WTC11 (cell line): Measurements from ENCODE around the gene UBE2D2. TPM values are rescaled to one million over a fixed set of nuclear protein-coding genes. Genes with fewer than 3 reads are reported as not detected.

Experiments used
- ATAC-seq: fragments of 200-7000 bp; cut with Tn5 transposase; 2 replicates; pipeline ENCODE4 v1.10.0; 2021; ENCODE audit warnings: mild to moderate bottlenecking, moderate library complexity
- CTCF ChIA-PET: fragments of 300-600 bp; sonication (Branson Sonifier 250); formaldehyde crosslinking; loops from one replicate; lab custom pipeline; 2021; ENCODE audit warnings: antibody characterized with exemption; lab: Charles Lee
- POLR2A ChIA-PET: fragments of 350-600 bp; sonication (Branson Sonifier 250); formaldehyde crosslinking; loops from one replicate; lab custom pipeline; 2021; ENCODE audit warnings: antibody characterized with exemption; lab: Charles Lee
- DNase-seq: peaks from one replicate; pipeline ENCODE4 v3.0.0; 2021; ENCODE audit warnings: low spot score
- H3K27ac Mint-ChIP-seq: 2 replicates; pipeline ENCODE4 v1.8.0; 2021; ENCODE audit warnings: mixed read lengths
- H3K27me3 Mint-ChIP-seq: 2 replicates; pipeline ENCODE4 v1.8.0; 2021; ENCODE audit warnings: low read depth, mild to moderate bottlenecking, moderate library complexity, mixed read lengths
- H3K36me3 Mint-ChIP-seq: 2 replicates; pipeline ENCODE4 v1.8.0; 2021; ENCODE audit warnings: mixed read lengths
- H3K4me1 Mint-ChIP-seq: 2 replicates; pipeline ENCODE4 v1.8.0; 2022; ENCODE audit warnings: mixed read lengths
- H3K4me3 Mint-ChIP-seq: 2 replicates; pipeline ENCODE4 v1.8.0; 2021; ENCODE audit warnings: mild to moderate bottlenecking, moderate library complexity, mixed read lengths
- H3K9me3 Mint-ChIP-seq: 2 replicates; pipeline ENCODE4 v1.8.0; 2021; ENCODE audit warnings: mixed read lengths
- CREB1 ChIP-seq: sonication (generic); formaldehyde crosslinking; IDR thresholded peaks from 2 replicates; pipeline ENCODE4 v1.8.0; 2023; ENCODE audit warnings: mild to moderate bottlenecking, missing genetic modification reagents
- FOXJ3 ChIP-seq: sonication (generic); formaldehyde crosslinking; IDR thresholded peaks from 2 replicates; pipeline ENCODE4 v1.9.0; 2021; ENCODE audit warnings: missing genetic modification reagents, mild to moderate bottlenecking, borderline replicate concordance
- FOXK1 ChIP-seq: sonication (generic); formaldehyde crosslinking; IDR thresholded peaks from 2 replicates; pipeline ENCODE4 v1.8.0; 2022; ENCODE audit warnings: mild to moderate bottlenecking, moderate library complexity, missing genetic modification reagents
- GRHL2 ChIP-seq: fragments of 250-450 bp; sonication (Bioruptor Pico); IDR thresholded peaks from 2 replicates; pipeline ENCODE4 v1.8.0; 2022; ENCODE audit warnings: mild to moderate bottlenecking, moderate library complexity; ENCODE audit not compliant: insufficient replicate concordance, severe bottlenecking
- MYBL2 ChIP-seq: sonication (generic); formaldehyde crosslinking; IDR thresholded peaks from 2 replicates; pipeline ENCODE4 v1.8.1; 2023; ENCODE audit warnings: mild to moderate bottlenecking, moderate library complexity, missing genetic modification reagents
- NFATC4 ChIP-seq: fragments of 250-450 bp; sonication (Bioruptor Pico); IDR thresholded peaks from 2 replicates; pipeline ENCODE4 v1.9.0; 2021; ENCODE audit warnings: mild to moderate bottlenecking
- NFE2L1 ChIP-seq: sonication (generic); formaldehyde crosslinking; IDR thresholded peaks from 2 replicates; pipeline ENCODE4 v1.8.1; 2023; ENCODE audit warnings: missing genetic modification reagents
- NR2C2 ChIP-seq: sonication (generic); formaldehyde crosslinking; IDR thresholded peaks from 2 replicates; pipeline ENCODE4 v1.8.0; 2022; ENCODE audit warnings: mild to moderate bottlenecking, missing genetic modification reagents
- PRRX2 ChIP-seq: fragments of 250-450 bp; sonication (Bioruptor Pico); IDR thresholded peaks from 2 replicates; pipeline ENCODE4 v1.8.0; 2021; ENCODE audit warnings: mild to moderate bottlenecking
- SOX15 ChIP-seq: fragments of 250-450 bp; sonication (Bioruptor Pico); IDR thresholded peaks from 2 replicates; pipeline ENCODE4 v1.9.0; 2021; ENCODE audit warnings: mild to moderate bottlenecking
- SP1 ChIP-seq: sonication (generic); formaldehyde crosslinking; conservative IDR thresholded peaks from 2 replicates; pipeline ENCODE4 v1.8.1; 2022; ENCODE audit warnings: missing genetic modification reagents
- TCF7 ChIP-seq: sonication (generic); formaldehyde crosslinking; IDR thresholded peaks from 2 replicates; pipeline ENCODE4 v1.8.0; 2022; ENCODE audit warnings: mild to moderate bottlenecking, low read depth, missing genetic modification reagents, moderate library complexity
- ZNF121 ChIP-seq: sonication (generic); formaldehyde crosslinking; IDR thresholded peaks from 2 replicates; pipeline ENCODE4 v1.8.0; 2023; ENCODE audit warnings: missing genetic modification reagents
- ZNF219 ChIP-seq: sonication (generic); formaldehyde crosslinking; IDR thresholded peaks from 2 replicates; pipeline ENCODE4 v1.8.0; 2023; ENCODE audit warnings: missing genetic modification reagents, mild to moderate bottlenecking, borderline replicate concordance
- ZNF317 ChIP-seq: sonication (generic); formaldehyde crosslinking; IDR thresholded peaks from 2 replicates; pipeline ENCODE4 v1.8.1; 2023; ENCODE audit warnings: low read depth, mild to moderate bottlenecking, moderate library complexity, missing genetic modification reagents, borderline replicate concordance
- ZNF396 ChIP-seq: fragments of 250-450 bp; sonication (Bioruptor Pico); IDR thresholded peaks from 2 replicates; pipeline ENCODE4 v1.8.0; 2021; ENCODE audit warnings: mild to moderate bottlenecking, moderate library complexity, borderline replicate concordance
- ZNF423 ChIP-seq: fragments of 250-450 bp; sonication (Bioruptor Pico); IDR thresholded peaks from 2 replicates; pipeline ENCODE4 v2.1.2; 2022; ENCODE audit warnings: mild to moderate bottlenecking, moderate library complexity
- total RNA-seq: library from RNA; stranded (reverse); gene quantifications from 3 replicates; pipeline ENCODE4 v1.2.3, GENCODE V29; 2021
- TF ChIP-seq, protein P1 (sequence below): sonication (generic); formaldehyde crosslinking; IDR thresholded peaks from 2 replicates; pipeline ENCODE4 v1.8.1; 2022; ENCODE audit warnings: low read depth, missing genetic modification reagents, borderline replicate concordance
- TF ChIP-seq, protein P2 (sequence below): sonication (generic); formaldehyde crosslinking; IDR thresholded peaks from 2 replicates; pipeline ENCODE4 v1.8.1; 2023; ENCODE audit warnings: mild to moderate bottlenecking, missing genetic modification reagents, borderline replicate concordance
- TF ChIP-seq, protein P3 (sequence below): fragments of 250-450 bp; sonication (Bioruptor Pico); conservative IDR thresholded peaks from 2 replicates; pipeline ENCODE4 v1.9.0; 2021; ENCODE audit warnings: mild to moderate bottlenecking
- TF ChIP-seq, protein P4 (sequence below): fragments of 200-600 bp; IDR thresholded peaks from 2 replicates; pipeline ENCODE4 v1.8.0; 2022; ENCODE audit warnings: antibody characterized with exemption
- TF ChIP-seq, protein P5 (sequence below): sonication (generic); formaldehyde crosslinking; IDR thresholded peaks from 2 replicates; pipeline ENCODE4 v1.8.0; 2022; ENCODE audit warnings: mild to moderate bottlenecking, missing genetic modification reagents
- TF ChIP-seq, protein P6 (sequence below): sonication (generic); formaldehyde crosslinking; IDR thresholded peaks from 2 replicates; pipeline ENCODE4 v1.8.1; 2023; ENCODE audit warnings: mild to moderate bottlenecking, missing genetic modification reagents, moderate library complexity
- TF ChIP-seq, protein P7 (sequence below): sonication (generic); formaldehyde crosslinking; IDR thresholded peaks from 2 replicates; pipeline ENCODE4 v1.8.1; 2022; ENCODE audit warnings: missing genetic modification reagents, borderline replicate concordance

Gene UBE2D2
- total RNA-seq, 1 experiment from 2014 or later: 183 TPM

DNA sequence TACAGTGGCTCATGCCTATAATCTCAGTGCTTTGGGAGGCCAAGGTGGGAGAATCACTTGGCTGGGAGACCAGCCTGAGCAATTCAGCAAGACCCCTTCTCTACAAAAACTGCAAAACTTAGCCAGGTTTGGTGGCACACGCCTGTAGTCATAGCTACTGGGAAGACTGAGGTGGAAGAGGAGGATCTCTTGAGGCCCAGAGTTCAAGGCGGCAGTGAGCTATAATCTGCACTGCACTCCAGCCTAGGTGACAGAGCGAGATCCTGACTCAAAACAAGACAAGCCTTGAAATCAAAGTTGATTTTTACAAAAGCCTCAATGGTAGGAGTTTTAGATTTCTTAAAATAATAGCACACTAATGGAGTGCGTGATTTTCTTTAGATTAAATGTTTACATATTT lies 14.6 kb downstream of the UBE2D2 start (continued):
- TF ChIP-seq, protein P1, sequence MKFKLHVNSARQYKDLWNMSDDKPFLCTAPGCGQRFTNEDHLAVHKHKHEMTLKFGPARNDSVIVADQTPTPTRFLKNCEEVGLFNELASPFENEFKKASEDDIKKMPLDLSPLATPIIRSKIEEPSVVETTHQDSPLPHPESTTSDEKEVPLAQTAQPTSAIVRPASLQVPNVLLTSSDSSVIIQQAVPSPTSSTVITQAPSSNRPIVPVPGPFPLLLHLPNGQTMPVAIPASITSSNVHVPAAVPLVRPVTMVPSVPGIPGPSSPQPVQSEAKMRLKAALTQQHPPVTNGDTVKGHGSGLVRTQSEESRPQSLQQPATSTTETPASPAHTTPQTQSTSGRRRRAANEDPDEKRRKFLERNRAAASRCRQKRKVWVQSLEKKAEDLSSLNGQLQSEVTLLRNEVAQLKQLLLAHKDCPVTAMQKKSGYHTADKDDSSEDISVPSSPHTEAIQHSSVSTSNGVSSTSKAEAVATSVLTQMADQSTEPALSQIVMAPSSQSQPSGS: no peak
- TF ChIP-seq MYBL2 (CRISPR knock-in tag) (no peak), NR2C2 (CRISPR knock-in tag) (no peak), TCF7 (CRISPR knock-in tag) (no peak), ZNF317 (CRISPR knock-in tag) (no peak)
- TF ChIP-seq, all 79 proteins: peak for 0

DNA sequence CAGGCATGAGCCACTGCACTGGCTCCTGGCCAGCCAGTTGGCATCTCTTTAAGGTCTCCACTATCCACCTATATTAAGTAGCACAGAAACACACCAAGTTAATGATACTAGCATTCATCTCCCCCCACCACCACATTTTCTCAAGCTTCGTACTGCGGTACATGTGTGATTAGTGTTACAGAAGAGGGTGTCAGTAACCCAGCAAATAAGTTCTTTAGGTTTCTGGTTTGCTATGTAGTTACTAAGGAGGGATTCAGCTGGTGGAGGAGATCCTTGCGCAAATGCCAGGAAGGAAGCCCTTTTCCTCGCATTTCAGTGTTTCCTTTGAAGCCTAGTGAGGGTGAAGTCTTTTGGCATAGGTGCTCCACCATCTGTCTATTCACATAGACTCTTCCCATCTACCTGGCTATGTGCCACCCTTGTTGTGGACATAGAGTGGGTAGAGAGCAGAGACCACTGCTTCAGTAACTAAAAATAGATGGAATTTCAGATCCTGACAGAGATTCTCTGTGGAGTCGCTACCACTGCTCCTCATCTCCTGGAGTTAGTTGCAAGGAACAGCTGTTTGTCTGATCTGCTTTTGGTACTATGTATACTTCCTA lies 16.7 kb downstream of the UBE2D2 start:
- no peak for ATAC-seq
- Mint-ChIP-seq H3K4me1 (peaks cover 32% of the 10 kb centered on the region), H3K36me3 (peaks cover 3% of the 10 kb centered on the region), H3K27me3 (no peaks in the 10 kb centered on the region), H3K9me3 (no peaks in the 10 kb centered on the region), H3K27ac (peak overlapping the region; percentile 60), H3K4me3 (no peak overlapping the region)
- TF ChIP-seq ZNF396 (no peak), NFATC4 (CRISPR knock-in tag) (no peak), SP1 (CRISPR knock-in tag) (no peak), FOXK1 (no peak), PRRX2 (no peak), GRHL2 (CRISPR knock-in tag) (no peak), ZNF423 (no peak), CREB1 (no peak), ZNF121 (CRISPR knock-in tag) (no peak), NFE2L1 (CRISPR knock-in tag) (no peak), FOXJ3 (CRISPR knock-in tag) (no peak), SOX15 (CRISPR knock-in tag) (no peak), ZNF219 (CRISPR knock-in tag) (no peak)
- TF ChIP-seq, protein P2, sequence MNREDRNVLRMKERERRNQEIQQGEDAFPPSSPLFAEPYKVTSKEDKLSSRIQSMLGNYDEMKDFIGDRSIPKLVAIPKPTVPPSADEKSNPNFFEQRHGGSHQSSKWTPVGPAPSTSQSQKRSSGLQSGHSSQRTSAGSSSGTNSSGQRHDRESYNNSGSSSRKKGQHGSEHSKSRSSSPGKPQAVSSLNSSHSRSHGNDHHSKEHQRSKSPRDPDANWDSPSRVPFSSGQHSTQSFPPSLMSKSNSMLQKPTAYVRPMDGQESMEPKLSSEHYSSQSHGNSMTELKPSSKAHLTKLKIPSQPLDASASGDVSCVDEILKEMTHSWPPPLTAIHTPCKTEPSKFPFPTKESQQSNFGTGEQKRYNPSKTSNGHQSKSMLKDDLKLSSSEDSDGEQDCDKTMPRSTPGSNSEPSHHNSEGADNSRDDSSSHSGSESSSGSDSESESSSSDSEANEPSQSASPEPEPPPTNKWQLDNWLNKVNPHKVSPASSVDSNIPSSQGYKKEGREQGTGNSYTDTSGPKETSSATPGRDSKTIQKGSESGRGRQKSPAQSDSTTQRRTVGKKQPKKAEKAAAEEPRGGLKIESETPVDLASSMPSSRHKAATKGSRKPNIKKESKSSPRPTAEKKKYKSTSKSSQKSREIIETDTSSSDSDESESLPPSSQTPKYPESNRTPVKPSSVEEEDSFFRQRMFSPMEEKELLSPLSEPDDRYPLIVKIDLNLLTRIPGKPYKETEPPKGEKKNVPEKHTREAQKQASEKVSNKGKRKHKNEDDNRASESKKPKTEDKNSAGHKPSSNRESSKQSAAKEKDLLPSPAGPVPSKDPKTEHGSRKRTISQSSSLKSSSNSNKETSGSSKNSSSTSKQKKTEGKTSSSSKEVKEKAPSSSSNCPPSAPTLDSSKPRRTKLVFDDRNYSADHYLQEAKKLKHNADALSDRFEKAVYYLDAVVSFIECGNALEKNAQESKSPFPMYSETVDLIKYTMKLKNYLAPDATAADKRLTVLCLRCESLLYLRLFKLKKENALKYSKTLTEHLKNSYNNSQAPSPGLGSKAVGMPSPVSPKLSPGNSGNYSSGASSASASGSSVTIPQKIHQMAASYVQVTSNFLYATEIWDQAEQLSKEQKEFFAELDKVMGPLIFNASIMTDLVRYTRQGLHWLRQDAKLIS (CRISPR knock-in tag): no peak
- TF ChIP-seq, protein P3, sequence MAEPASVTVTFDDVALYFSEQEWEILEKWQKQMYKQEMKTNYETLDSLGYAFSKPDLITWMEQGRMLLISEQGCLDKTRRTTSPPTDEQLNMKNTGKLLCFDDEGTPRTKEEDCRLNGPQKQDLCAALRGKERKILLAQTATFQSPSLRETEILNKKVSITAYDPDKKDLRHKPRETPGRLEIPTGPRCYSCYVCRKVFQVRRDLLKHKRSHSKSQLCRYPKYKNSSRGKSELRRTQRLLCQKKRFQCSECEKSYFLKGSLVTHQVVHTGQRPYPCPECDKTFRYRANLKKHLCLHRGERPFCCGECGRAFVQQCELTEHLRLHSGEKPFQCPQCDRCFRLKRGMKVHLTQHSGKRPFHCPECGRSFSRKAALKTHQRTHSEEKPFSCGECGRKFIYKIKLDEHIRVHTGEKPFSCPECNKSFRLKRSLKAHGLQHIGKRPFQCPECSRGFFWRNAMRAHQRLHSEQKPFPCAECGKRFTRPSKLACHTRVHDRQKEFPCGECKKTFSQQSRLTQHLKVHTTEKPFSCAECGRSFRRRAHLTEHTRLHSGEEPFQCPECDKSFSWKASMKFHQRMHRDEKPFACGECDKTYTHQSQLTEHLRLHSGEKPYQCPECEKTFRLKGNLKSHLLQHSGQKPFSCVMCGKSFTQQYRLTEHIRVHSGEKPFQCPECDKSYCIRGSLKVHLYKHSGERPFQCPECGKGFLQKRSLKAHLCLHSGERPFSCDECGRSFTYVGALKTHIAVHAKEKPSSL (CRISPR knock-in tag): no peak
- TF ChIP-seq, protein P4, sequence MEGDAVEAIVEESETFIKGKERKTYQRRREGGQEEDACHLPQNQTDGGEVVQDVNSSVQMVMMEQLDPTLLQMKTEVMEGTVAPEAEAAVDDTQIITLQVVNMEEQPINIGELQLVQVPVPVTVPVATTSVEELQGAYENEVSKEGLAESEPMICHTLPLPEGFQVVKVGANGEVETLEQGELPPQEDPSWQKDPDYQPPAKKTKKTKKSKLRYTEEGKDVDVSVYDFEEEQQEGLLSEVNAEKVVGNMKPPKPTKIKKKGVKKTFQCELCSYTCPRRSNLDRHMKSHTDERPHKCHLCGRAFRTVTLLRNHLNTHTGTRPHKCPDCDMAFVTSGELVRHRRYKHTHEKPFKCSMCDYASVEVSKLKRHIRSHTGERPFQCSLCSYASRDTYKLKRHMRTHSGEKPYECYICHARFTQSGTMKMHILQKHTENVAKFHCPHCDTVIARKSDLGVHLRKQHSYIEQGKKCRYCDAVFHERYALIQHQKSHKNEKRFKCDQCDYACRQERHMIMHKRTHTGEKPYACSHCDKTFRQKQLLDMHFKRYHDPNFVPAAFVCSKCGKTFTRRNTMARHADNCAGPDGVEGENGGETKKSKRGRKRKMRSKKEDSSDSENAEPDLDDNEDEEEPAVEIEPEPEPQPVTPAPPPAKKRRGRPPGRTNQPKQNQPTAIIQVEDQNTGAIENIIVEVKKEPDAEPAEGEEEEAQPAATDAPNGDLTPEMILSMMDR: no peak
- TF ChIP-seq, protein P5, sequence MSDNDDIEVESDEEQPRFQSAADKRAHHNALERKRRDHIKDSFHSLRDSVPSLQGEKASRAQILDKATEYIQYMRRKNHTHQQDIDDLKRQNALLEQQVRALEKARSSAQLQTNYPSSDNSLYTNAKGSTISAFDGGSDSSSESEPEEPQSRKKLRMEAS: no peak
- TF ChIP-seq, protein P6, sequence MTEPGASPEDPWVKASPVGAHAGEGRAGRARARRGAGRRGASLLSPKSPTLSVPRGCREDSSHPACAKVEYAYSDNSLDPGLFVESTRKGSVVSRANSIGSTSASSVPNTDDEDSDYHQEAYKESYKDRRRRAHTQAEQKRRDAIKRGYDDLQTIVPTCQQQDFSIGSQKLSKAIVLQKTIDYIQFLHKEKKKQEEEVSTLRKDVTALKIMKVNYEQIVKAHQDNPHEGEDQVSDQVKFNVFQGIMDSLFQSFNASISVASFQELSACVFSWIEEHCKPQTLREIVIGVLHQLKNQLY (CRISPR knock-in tag): no peak
- TF ChIP-seq, protein P7, sequence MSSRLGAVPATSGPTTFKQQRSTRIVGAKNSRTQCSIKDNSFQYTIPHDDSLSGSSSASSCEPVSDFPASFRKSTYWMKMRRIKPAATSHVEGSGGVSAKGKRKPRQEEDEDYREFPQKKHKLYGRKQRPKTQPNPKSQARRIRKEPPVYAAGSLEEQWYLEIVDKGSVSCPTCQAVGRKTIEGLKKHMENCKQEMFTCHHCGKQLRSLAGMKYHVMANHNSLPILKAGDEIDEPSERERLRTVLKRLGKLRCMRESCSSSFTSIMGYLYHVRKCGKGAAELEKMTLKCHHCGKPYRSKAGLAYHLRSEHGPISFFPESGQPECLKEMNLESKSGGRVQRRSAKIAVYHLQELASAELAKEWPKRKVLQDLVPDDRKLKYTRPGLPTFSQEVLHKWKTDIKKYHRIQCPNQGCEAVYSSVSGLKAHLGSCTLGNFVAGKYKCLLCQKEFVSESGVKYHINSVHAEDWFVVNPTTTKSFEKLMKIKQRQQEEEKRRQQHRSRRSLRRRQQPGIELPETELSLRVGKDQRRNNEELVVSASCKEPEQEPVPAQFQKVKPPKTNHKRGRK (CRISPR knock-in tag): no peak
- DNase-seq: no peak
- ChIA-PET POLR2A (interaction anchor here (0.7 kb wide), 1 partner anchor 12 kb away, joined by 7 read pairs; no protein-coding TSS in a partner anchor), CTCF (interaction anchor here (1.1 kb wide), 1 partner anchor 55 kb away, joined by 4 read pairs; no protein-coding TSS in a partner anchor)
